ENCODE results near the gene HOMEZ.
"Not testable (repeated sequence)": the region's sequence is repeated elsewhere in the genome, so short reads cannot be mapped to it uniquely, and the experiment has no call there.

The HOMEZ gene

DNA sequence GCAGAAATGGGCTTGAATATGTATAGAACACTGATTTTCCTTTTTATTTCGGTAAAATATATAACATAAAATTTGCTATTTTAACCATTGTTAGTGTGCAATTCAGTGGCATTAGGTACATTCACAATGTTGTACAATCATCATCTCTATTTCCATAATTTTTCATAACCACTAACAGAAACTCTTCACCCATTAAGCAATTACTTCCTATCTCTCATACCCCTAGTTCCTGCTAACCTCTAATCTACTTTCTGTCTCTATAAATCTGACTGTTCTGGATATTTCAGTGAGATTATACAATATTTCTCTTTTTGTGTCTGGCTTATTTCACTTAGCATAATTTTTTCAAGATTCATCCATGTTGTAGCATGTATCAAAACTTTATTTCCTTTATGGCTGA, 57.1 kb downstream of the HOMEZ start:
- DNase-seq (ENCODE audit: low read depth in 1 of 2, low spot score in 1 of 2), result no peak

DNA sequence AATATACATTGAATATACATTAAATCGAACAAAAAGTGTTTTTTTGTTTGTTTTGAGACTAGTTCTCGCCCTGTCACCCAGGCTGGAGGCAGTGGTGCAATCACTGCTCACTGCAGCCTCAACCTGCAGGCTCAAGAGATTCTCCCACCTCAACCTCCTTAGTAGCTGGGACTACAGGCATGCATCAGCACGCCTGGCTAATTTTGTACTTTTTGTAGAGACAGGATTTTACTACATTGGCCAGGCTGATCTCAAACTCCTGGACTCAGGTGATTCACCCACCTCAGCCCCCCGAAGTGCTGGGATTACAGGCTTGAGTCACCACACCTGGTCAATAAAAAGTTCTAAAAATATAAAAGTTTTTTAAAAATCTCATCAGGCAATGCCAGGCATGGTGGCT, 58.4 kb downstream of the HOMEZ start:
- DNase-seq (ENCODE audit: low read depth in 1 of 2, low spot score in 1 of 2), result no peak

DNA sequence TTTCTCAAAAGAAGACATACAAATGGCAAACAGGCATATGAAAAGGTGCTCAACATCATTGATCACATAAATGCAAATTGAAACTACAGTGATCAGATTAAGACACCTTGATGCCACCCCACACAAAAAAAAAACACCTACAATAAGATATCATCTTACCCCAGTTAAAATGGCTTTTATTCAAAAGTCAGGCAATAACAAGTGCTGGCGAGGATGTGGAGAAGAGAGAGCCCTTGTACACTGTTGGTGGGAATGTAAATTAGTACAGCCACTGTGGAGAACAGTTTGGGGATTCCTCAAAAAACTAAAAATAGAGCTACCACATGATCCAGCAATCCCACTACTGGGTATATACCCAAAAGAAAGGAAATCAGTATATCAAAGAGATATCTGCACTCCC, 61.0 kb downstream of the HOMEZ start:
- not testable (repeated sequence) for DNase-seq (ENCODE audit: low read depth in 1 of 2, low spot score in 1 of 2)
